Measurements from ENCODE around the gene ABCD4.

The ABCD4 gene

DNA sequence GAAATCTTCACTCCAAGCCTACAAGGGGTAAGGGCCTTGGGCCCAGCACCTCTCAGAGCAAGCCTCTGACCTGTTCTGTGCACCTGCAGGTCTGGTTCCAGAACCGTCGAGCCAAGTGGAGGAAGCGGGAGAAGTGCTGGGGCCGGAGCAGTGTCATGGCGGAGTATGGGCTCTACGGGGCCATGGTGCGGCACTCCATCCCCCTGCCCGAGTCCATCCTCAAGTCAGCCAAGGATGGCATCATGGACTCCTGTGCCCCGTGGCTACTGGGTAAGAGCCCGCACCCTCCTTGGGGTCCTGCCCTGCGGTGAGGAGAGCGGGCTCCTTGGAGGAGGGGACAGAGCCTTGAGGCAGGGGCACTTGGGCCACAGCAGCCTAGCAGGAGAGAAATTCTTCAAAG is 43.2 kb downstream of the ABCD4 start:
- DNase-seq (ENCODE audit: low read depth in 2 of 2): no peak

DNA sequence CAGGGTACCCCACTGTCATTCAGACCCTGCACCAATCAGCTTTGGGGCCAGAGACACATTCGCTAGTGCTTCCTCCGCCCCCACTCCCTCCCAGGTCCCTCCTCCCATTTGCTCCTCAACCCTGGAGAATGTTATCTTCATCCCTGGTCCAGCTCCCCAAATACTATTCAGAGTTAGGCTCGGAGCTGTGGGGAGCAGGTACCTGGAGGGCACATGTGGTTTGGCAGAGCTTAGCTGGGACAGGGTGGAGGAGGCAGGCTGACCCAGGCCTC is 44.0 kb downstream of the ABCD4 start:
- DNase-seq (ENCODE audit: low read depth in 2 of 2): no peak

DNA sequence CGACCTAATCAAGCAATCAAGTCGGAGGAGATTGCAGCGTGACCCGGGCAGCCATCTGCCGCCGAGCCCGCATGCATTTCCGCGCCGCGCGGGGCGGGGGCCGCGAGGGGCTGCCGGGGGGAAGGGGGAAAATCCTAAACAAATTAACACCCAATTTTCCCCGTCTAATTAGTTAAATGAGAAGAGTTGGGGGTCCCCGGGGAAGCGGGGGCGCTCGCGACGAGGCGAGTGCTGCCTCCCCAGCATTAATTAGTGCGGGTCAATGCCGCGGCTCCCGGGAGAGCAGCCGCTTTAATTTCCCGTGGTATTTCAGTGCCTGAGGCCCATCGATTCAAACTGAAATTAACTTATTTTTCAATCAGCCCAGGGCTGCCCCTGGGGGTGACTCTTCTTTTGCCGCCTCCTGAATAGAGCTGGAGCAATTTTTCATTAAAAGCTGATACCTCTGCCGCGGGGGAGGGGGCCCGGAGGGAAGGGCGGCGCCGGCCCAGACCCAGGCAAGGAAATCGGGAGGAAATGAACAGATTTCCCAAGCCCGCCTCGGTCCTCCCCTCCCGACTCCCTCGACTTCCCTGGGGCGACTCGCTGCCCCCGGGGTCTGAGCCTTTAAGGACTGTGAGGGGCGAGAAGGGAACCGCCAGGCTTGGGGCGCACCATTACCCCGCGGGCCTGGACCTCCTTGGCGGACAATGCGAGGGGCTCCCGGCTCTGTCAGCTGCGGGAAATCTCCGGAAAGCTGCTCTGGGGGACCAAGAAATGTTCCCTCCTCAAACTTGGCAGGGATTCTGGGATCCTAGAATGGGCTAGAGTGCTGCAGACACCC is 44.6 kb downstream of the ABCD4 start:
- no peak for DNase-seq (ENCODE audit: low read depth in 2 of 2)

DNA sequence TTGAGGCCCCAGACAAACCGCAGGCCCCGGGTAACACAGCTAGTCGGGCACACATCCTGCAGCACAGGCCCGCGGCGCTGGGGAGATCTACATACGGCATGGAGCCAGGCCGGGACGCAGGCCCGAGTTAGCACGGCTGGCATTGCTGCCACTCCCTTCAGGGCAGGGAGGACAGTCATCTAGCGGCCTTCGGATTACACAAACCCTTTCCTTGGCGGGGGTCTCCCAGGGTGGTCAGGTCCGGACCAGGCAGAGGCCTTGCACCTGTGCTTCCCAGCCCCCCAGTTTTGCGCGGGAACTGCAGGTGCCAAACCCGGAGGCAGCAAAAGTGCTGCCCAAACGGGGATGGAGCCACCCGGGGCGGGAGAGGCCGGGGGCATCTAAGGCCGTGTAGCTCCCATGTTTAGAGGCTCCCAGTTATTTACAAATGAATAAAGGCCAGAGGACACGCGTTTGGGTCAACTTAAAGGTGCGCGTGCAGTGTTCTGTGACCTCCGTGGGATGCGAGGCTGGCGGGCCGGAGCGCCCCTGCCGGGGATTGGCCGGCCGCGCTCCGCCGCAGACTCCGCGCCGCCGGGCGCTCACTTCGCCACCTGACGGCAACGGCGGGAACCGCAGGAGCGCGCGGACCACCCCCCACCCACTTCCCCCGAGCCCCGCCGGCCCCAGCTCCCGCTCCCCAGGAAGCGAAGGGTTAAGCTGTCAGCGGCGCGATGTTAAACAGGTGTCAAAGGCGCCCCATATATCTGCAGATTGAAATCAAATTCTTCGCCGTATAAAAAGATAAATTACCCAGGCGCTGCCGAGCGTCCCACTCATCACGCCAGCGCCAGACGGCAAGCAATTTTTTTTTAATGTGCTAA is 45.4 kb downstream of the ABCD4 start:
- no peak for DNase-seq (ENCODE audit: low read depth in 2 of 2)

DNA sequence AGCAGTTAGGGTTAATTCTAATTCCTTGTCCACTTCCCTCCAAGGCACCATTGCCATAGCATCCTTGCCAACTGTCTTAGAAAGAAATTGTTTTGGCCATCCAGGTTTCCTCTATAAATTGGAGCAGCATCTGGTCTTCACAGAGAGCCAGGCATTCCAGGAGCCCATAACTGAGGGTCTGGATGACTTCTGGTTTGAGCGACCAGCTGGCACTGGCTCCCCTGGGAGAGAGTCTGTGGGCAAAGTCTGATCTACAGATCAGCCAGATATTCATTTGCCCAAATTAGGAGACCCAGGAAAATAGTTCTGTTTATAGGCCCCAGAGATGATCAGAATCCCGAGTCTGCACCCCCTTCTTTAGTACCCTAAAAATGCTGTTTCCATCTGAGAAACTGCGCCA is 47.5 kb downstream of the ABCD4 start:
- DNase-seq (ENCODE audit: low read depth in 2 of 2): no peak

DNA sequence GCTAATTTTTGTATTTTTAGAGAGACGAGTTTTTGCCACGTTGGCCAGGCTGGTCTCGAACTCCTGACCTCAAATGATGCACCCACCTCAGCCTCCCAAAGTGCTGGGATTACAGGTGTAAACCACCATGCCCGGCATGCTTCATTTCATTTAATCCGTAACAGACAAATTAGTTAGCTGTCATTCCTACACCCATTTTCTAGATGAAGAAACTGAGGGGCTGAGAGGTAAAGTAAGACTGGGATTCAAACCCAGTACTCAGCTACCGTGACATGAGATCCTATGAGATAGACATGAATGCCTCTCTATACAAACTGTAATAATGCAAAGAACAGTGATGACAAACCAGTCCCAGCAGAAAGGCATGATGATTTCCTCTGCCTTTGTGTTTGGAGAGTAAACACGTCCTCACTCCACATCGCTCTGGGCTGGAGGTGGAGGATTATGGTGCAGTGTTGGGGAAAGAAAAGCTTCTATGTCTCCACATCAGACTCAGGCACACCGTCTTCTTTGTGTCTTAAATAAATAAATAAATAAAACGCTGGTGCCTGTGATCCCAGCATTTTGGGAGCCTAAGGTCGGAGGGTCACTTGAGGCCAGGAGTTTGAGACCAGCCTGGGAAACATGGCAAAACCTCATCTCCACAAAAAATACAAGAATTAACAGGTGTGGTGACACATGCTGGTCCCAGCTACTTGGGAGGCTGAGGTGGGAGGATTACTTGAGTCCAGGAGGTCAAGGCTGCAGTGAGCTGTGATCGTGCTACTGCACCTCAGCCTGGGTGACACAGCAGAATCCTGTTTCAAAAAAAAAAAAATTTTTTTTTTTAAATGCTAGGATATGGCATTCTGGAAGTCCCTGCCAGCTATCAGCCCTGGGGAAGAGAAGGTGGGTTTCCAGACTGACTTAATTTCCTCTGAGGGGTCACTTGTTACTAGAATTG is 53.0 kb downstream of the ABCD4 start:
- DNase-seq (ENCODE audit: low read depth in 2 of 2): no peak

DNA sequence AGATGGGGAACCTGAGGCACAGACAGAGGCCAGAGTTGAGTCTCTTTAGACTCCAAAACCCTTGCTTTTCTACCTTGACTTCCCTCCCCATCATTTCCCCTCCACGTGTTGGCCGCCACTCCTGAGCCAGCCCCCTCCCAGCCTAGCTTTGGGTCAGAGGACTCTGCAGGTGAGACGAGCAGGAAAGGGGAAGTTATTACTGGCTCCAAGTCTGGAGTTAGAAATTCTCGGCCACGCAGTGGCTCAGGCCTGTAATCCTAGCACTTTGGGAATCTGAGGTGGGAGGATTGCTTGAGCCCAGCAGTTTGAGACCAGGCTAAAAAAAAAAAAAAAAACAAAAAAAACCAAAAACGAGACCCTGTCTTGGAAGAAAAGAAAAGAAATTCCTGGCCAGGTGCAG is 54.7 kb downstream of the ABCD4 start:
- DNase-seq (ENCODE audit: low read depth in 2 of 2): no peak

DNA sequence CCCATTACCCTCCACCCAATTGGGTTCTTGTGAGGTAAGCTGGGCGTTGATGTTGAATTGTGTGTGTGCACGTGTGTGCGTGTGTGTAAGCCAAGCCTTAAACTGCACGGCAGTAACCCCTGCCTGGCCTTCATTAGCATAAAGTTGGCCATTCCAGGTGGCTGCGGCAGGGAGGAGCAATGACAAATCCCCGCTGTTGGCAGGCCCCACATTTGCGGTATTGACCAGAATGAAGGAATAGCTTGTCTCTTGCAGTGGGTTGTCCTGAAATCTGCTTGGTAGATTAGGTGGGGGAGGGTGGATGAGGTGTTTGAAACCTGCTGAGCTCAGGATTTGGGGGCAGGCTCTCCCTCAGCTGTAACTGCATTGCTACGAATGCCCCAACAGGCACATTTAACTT is 56.2 kb downstream of the ABCD4 start:
- no peak for DNase-seq (ENCODE audit: low read depth in 2 of 2)

DNA sequence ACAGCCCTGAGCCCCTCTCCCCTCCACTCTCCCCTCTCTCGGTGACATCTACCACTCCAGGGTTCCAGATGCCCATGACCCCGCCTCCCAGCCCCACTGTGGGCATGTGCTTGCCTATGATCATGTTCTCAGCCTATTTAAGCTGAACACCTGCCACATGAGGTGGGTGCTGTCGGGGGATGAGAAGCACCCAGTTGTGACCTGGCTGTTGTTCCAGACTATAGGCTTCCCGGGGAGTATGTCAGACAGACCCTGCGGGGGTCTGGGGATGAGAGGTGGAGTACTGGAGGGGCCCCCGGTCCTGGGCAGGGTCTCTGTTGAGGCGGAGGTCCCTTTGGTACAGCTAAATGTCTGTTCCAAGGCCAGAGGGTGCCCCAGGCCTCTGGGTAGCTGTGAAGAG is 57.4 kb downstream of the ABCD4 start:
- no peak for DNase-seq (ENCODE audit: low read depth in 2 of 2)

DNA sequence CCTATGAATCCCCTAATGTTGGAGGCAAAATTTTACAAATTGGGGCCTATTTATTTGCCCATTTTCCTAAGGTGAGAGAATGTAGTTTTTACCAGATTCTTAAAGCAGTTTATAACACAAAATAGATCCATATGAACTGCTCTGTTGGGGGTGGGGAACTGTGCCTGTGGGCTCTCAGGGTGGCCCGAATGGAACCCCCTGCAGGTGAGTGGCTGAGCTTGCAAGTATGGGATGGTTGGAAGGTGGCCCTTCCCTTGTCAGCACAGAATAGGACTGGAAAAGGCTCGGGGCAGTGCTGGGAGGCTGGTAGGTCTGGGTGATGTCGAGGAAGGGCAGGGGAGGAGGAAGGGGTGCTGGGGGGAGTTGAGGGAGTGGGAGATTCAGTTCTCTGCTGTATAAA is 58.6 kb downstream of the ABCD4 start:
- no peak for DNase-seq (ENCODE audit: low read depth in 2 of 2)

DNA sequence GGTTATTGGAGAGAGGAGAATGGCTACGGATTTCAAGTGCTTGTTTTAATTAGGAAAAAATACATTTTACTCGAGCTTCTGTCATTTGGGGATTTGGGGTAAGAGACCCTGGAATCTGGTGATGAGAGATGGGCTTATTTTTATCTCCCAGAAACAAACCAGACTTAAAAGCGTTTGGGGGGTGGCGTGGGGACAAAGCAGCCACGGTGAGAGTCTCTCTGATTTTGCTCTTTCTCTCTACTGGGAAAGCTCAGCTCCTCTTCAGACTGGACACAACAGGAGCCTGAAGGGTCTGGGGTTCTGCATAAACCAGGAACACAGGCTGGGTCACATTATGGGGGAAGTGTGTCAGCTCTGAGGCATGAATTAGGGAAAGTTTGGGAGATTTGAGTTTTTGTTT is 59.7 kb downstream of the ABCD4 start:
- no peak for DNase-seq (ENCODE audit: low read depth in 2 of 2)

DNA sequence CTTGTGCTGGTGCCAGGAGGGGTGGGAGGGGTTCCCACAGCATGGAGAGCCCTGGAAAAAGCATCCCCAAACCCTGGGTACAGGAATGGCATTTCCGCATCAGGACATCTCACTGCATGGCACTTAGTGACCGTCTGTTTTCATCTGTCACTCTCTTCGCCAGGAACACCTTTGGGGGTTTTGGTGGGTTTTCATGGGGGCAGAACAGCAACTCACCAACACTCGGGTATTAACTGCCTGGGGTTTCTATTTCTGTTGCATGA is 60.0 kb downstream of the ABCD4 start:
- no peak for DNase-seq (ENCODE audit: low read depth in 2 of 2)

DNA sequence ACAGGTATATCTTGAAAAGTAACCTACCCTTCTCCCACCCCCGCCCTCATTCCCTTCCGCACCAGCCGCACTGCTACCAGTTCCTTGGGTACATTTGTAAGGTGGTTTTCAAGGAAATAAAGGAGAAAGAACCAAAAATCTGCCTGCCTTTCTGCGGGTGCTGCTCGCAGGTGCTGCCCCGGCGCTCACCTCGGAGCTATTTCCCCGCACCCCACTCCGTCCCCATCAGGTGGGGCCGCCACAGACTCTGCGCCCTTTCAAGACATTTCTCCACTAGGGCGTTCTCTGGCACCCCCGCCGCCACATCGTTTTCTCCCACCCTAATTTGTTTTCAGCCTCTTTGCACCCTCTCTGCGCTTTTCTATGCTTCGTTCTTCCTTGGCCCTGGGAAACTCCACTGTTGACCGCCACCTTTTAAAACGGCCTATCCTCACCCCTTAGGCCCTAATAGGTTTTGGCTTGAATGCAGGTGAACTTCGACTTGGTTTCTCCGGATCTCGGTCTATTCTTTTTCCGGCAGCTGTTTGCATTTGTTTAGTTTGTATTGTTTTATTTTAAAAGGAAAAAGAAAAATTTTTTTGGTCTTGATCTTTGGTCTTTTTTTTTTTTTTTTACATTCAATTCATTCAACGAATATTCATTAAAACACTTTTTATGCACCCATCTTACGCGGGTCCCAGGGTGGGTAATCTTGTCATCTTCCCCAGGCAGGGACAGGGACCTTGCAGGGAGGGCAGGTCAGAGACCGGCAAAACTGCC is 60.5 kb downstream of the ABCD4 start:
- DNase-seq (ENCODE audit: low read depth in 2 of 2): no peak

DNA sequence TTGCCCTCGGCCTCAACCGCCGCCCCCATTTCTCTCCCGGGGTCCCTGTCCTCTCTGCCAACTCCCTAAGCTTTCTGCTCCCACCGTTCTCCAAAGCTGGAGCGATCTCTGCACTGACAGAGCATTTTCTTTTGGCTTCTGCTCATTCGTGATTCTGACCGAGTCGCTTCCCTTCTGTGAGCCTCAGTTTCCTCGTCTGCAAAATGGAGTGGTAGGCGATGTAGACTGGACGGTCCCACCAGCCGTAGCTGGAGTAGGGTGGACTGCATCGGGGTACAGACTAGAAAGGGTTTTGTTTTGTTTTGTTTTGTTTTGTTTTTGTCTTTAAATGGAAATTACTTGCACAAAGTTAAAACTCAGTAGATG is 61.1 kb downstream of the ABCD4 start:
- DNase-seq (ENCODE audit: low read depth in 2 of 2): no peak

DNA sequence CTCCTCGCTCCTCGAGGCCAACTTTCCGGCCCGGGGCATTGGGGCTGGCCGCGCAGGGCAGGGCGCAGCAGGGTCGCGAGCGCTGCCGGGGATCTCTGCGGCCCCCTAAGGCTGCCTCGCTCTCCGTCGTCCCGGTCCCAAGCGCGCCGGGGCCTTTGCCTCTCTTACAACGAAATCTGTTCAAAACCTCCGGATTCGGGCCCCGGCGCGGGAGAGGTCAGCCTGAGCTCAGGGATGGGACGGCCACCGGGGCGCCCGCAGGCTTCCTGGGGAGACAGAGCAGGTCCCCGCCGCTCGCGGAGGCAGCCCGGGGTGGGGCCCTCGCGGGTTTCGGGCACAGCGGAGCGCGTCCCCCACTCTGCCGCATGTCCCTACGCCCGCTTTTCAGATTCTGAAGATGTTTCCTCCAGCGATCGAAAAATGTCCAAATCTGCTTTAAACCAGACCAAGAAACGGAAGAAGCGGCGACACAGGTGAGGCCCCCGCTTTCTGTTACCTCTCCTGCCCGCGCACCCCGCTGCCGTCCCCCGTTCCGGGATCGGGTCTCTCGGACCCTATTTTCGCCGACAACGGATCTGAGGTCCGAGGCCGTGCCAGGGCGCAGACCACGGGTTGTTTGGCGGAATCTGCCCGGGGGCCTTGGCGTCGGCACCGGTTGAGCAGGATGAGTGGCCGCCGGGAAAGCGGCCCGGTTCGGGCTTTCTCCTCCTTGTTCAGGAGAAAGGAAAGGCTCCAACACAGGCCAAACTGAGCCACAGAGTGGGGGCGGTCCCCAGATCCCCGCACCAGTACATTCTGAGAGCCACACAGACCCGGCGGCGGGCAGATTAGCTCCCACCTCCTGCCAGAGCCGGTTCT is 61.7 kb downstream of the ABCD4 start:
- no peak for DNase-seq (ENCODE audit: low read depth in 2 of 2)

DNA sequence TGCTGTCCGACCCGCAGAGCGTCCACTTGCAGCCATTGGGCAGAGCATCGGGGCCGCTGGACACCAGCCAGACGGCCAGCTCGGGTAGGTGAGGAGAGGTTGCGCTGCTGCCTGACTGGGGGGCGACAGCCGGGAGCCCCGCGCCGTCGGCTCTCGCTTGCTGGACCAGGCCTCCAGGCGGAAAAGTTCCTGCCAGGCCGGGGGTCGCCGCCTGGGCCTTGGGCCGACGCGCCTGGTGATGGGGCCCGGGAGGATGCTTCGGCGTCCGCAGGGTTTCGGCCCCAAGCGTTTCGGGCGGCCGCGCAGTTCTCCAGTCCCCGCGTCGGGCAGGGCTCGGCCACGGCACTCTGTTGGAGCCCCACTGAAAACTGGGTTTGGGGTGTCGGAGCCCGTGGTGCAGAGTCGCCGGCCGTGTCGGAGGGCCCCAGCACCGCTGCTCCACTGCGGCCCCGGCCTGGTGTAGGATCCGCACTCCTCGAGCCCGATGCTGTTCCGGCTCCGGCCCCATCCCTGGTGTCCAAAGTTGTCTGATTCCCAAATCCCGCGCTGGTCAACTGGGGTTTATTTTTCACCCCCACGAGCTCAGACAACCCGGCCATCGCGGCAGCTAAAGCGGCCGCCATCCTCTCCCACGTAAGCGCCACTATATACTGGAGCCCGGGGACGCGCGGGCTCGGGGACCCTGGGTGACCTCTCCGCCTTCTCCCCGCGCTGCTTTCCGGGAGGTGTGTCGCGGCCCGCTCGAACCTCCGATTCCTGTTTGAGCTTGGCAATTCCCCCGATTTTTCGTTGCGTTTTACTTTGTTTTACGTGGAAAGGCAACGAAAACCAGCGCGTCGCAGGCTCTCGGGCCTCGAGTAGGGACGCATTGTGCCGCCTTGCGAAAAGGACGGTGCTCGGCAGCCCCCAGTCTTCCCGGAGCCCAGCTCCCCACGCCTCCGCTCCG is 62.6 kb downstream of the ABCD4 start:
- no peak for DNase-seq (ENCODE audit: low read depth in 2 of 2)

DNA sequence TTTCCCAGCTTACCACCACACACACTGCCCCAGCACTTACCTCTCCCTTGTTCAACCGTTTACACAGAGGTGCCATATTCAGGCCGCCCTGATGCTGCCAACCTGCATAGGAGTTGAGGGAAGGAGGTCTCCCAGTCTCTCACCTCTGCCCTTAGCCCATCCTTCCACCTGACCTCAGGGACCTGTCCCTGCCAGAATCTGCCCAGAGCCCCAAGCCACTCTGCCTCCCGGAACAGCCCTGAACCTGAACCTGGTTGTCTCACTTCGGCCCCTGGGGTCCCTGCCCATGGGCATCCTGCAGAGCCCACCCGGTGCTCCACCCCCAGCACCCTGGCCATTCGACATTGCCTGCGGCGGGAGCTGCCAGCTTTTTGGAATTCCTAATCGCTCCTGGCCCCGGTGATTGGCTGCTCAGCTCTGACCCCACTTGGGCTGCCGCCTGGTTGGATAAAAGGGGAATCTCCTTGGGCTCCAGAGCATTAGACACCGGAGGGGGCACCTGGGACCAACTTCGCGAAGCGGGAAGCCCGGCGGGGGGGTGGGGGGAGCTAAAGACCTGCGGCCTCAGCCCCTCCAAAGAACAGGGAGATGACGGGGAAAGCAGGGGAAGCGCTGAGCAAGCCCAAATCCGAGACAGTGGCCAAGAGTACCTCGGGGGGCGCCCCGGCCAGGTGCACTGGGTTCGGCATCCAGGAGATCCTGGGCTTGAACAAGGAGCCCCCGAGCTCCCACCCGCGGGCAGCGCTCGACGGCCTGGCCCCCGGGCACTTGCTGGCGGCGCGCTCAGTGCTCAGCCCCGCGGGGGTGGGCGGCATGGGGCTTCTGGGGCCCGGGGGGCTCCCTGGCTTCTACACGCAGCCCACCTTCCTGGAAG is 63.5 kb downstream of the ABCD4 start, which contains the start of gene VSX2:
VSX2 (plus strand) TSS at position 476 of the 874 bp plus-strand sequence; CDS start at position 589, 113 bp downstream.
- no peak for DNase-seq (ENCODE audit: low read depth in 2 of 2)

DNA sequence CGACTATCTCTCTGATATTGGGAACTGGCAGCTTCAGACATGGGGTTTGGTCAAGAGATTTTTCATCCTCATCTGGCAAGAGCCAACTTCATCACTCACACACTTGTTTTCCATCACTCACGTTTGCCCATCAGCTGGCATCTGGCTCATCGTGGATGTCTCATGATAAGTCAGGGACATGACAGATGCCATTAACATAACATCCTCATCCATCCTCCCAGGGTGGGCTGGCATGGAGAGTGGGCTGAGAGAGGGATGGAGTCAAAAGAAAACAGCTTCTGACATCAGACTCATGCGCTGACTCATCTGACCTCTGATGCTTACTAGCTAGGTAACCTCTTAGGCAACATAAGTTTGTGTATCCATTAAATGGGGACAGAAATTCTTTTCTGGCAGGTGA is 65.3 kb downstream of the ABCD4 start:
- DNase-seq (ENCODE audit: low read depth in 2 of 2): no peak

Measured in fibroblast of skin of left biceps (primary cell).